ENCODE data around the gene PARD3.

PARD3 gene

GRCh38 chr10:34380856-34381255, 434.2 kb downstream of the PARD3 start:
- no peaks in the 10 kb centered on the region for H3K4me1 ChIP-seq (ENCODE audit: insufficient read depth, low read length)
- H3K4me3 ChIP-seq (ENCODE audit: low read depth in 1 of 2, low read length in 2 of 2), result no peak overlapping the region
- H3K9me3 ChIP-seq (ENCODE audit: low read length), result no peaks in the 10 kb centered on the region
- no peak overlapping the region for H3K27ac ChIP-seq (ENCODE audit: low read depth, low read length)
- no peaks in the 10 kb centered on the region for H3K27me3 ChIP-seq (ENCODE audit: control insufficient read depth in 1 of 2, insufficient read depth in 2 of 2, low read length in 2 of 2)
- peaks cover 9% of the 10 kb centered on the region for H3K36me3 ChIP-seq (ENCODE audit: insufficient read depth, low read length)
- H3K9ac ChIP-seq (ENCODE audit: low read length), result no peak overlapping the region

- H3K4me1 ChIP-seq (ENCODE audit: insufficient read depth, low read length), result no peaks in the 10 kb centered on the region
- no peak overlapping the region for H3K27ac ChIP-seq (ENCODE audit: low read depth, low read length)
- no peaks in the 10 kb centered on the region for H3K27me3 ChIP-seq (ENCODE audit: control insufficient read depth in 1 of 2, insufficient read depth in 2 of 2, low read length in 2 of 2)
- no peak overlapping the region for H3K4me3 ChIP-seq (ENCODE audit: low read depth in 1 of 2, low read length in 2 of 2)
- no peak overlapping the region for H3K9ac ChIP-seq (ENCODE audit: low read length)
- no peaks in the 10 kb centered on the region for H3K9me3 ChIP-seq (ENCODE audit: low read length)
- H3K36me3 ChIP-seq (ENCODE audit: insufficient read depth, low read length), result peaks cover 9% of the 10 kb centered on the region
Measured at GRCh38 chr10:34378297-34378696, 436.8 kb downstream of the PARD3 start.

- H3K27ac ChIP-seq (ENCODE audit: low read depth, low read length), result no peak overlapping the region
- no peaks in the 10 kb centered on the region for H3K27me3 ChIP-seq (ENCODE audit: control insufficient read depth in 1 of 2, insufficient read depth in 2 of 2, low read length in 2 of 2)
Measured at GRCh38 chr10:34377833-34378232, 437.3 kb downstream of the PARD3 start.

GRCh38 chr10:34374356-34375045, 440.6 kb downstream of the PARD3 start:
- Histone ChIP-seq H3K27me3 (ENCODE audit: control insufficient read depth in 1 of 2, insufficient read depth in 2 of 2, low read length in 2 of 2) (no peaks in the 10 kb centered on the region), H3K27ac (ENCODE audit: low read depth, low read length) (no peak overlapping the region), H3K36me3 (ENCODE audit: insufficient read depth, low read length) (no peaks in the 10 kb centered on the region), H3K4me3 (ENCODE audit: low read depth in 1 of 2, low read length in 2 of 2) (no peak overlapping the region), H3K9ac (ENCODE audit: low read length) (no peak overlapping the region), H3K9me3 (ENCODE audit: low read length) (no peaks in the 10 kb centered on the region), H3K4me1 (ENCODE audit: insufficient read depth, low read length) (no peaks in the 10 kb centered on the region)

More at GRCh38 chr10:34377833-34378232, 437.3 kb downstream of the PARD3 start:
- Histone ChIP-seq H3K36me3 (ENCODE audit: insufficient read depth, low read length) (peaks cover 9% of the 10 kb centered on the region), H3K4me3 (ENCODE audit: low read depth in 1 of 2, low read length in 2 of 2) (no peak overlapping the region), H3K4me1 (ENCODE audit: insufficient read depth, low read length) (no peaks in the 10 kb centered on the region), H3K9me3 (ENCODE audit: low read length) (no peaks in the 10 kb centered on the region), H3K9ac (ENCODE audit: low read length) (no peak overlapping the region)

GRCh38 chr10:34373211-34373610, 441.9 kb downstream of the PARD3 start:
- no peak overlapping the region for H3K27ac ChIP-seq (ENCODE audit: low read depth, low read length)
- no peaks in the 10 kb centered on the region for H3K9me3 ChIP-seq (ENCODE audit: low read length)
- no peaks in the 10 kb centered on the region for H3K4me1 ChIP-seq (ENCODE audit: insufficient read depth, low read length)
- H3K9ac ChIP-seq (ENCODE audit: low read length), result no peak overlapping the region
- H3K27me3 ChIP-seq (ENCODE audit: control insufficient read depth in 1 of 2, insufficient read depth in 2 of 2, low read length in 2 of 2), result no peaks in the 10 kb centered on the region
- H3K4me3 ChIP-seq (ENCODE audit: low read depth in 1 of 2, low read length in 2 of 2), result no peak overlapping the region
- no peaks in the 10 kb centered on the region for H3K36me3 ChIP-seq (ENCODE audit: insufficient read depth, low read length)

- Histone ChIP-seq H3K27ac (ENCODE audit: low read depth, low read length) (no peak overlapping the region), H3K27me3 (ENCODE audit: control insufficient read depth in 1 of 2, insufficient read depth in 2 of 2, low read length in 2 of 2) (no peaks in the 10 kb centered on the region), H3K4me3 (ENCODE audit: low read depth in 1 of 2, low read length in 2 of 2) (no peak overlapping the region), H3K9me3 (ENCODE audit: low read length) (no peaks in the 10 kb centered on the region), H3K36me3 (ENCODE audit: insufficient read depth, low read length) (no peaks in the 10 kb centered on the region), H3K9ac (ENCODE audit: low read length) (no peak overlapping the region), H3K4me1 (ENCODE audit: insufficient read depth, low read length) (no peaks in the 10 kb centered on the region)
Measured at GRCh38 chr10:34372509-34372908, 442.6 kb downstream of the PARD3 start.

GRCh38 chr10:34370126-34370525, 445.0 kb downstream of the PARD3 start:
- H3K9ac ChIP-seq (ENCODE audit: low read length), result no peak overlapping the region
- no peak overlapping the region for H3K27ac ChIP-seq (ENCODE audit: low read depth, low read length)
- H3K27me3 ChIP-seq (ENCODE audit: control insufficient read depth in 1 of 2, insufficient read depth in 2 of 2, low read length in 2 of 2), result no peaks in the 10 kb centered on the region
- H3K36me3 ChIP-seq (ENCODE audit: insufficient read depth, low read length), result no peaks in the 10 kb centered on the region
- no peaks in the 10 kb centered on the region for H3K9me3 ChIP-seq (ENCODE audit: low read length)
- H3K4me3 ChIP-seq (ENCODE audit: low read depth in 1 of 2, low read length in 2 of 2), result no peak overlapping the region
- no peaks in the 10 kb centered on the region for H3K4me1 ChIP-seq (ENCODE audit: insufficient read depth, low read length)

GRCh38 chr10:34369120-34369519, 446.0 kb downstream of the PARD3 start:
- Histone ChIP-seq H3K4me1 (ENCODE audit: insufficient read depth, low read length) (no peaks in the 10 kb centered on the region), H3K36me3 (ENCODE audit: insufficient read depth, low read length) (no peaks in the 10 kb centered on the region), H3K27me3 (ENCODE audit: control insufficient read depth in 1 of 2, insufficient read depth in 2 of 2, low read length in 2 of 2) (no peaks in the 10 kb centered on the region), H3K27ac (ENCODE audit: low read depth, low read length) (no peak overlapping the region), H3K9ac (ENCODE audit: low read length) (no peak overlapping the region), H3K4me3 (ENCODE audit: low read depth in 1 of 2, low read length in 2 of 2) (no peak overlapping the region), H3K9me3 (ENCODE audit: low read length) (no peaks in the 10 kb centered on the region)

GRCh38 chr10:34364253-34365037, 450.7 kb downstream of the PARD3 start:
- Histone ChIP-seq H3K9ac (ENCODE audit: low read length) (no peak overlapping the region), H3K27ac (ENCODE audit: low read depth, low read length) (no peak overlapping the region), H3K4me3 (ENCODE audit: low read depth in 1 of 2, low read length in 2 of 2) (no peak overlapping the region), H3K4me1 (ENCODE audit: insufficient read depth, low read length) (no peaks in the 10 kb centered on the region), H3K27me3 (ENCODE audit: control insufficient read depth in 1 of 2, insufficient read depth in 2 of 2, low read length in 2 of 2) (no peaks in the 10 kb centered on the region), H3K9me3 (ENCODE audit: low read length) (no peaks in the 10 kb centered on the region), H3K36me3 (ENCODE audit: insufficient read depth, low read length) (peaks cover 5% of the 10 kb centered on the region)

- Histone ChIP-seq H3K27me3 (ENCODE audit: control insufficient read depth in 1 of 2, insufficient read depth in 2 of 2, low read length in 2 of 2) (no peaks in the 10 kb centered on the region), H3K36me3 (ENCODE audit: insufficient read depth, low read length) (peaks cover 14% of the 10 kb centered on the region), H3K4me3 (ENCODE audit: low read depth in 1 of 2, low read length in 2 of 2) (no peak overlapping the region), H3K27ac (ENCODE audit: low read depth, low read length) (no peak overlapping the region), H3K9ac (ENCODE audit: low read length) (no peak overlapping the region), H3K9me3 (ENCODE audit: low read length) (no peaks in the 10 kb centered on the region), H3K4me1 (ENCODE audit: insufficient read depth, low read length) (no peaks in the 10 kb centered on the region)
Measured at GRCh38 chr10:34360984-34361383, 454.1 kb downstream of the PARD3 start.

GRCh38 chr10:34359435-34359813, 455.7 kb downstream of the PARD3 start:
- Histone ChIP-seq H3K4me1 (ENCODE audit: insufficient read depth, low read length) (no peaks in the 10 kb centered on the region), H3K36me3 (ENCODE audit: insufficient read depth, low read length) (peaks cover 14% of the 10 kb centered on the region), H3K27ac (ENCODE audit: low read depth, low read length) (no peak overlapping the region), H3K9ac (ENCODE audit: low read length) (no peak overlapping the region), H3K9me3 (ENCODE audit: low read length) (no peaks in the 10 kb centered on the region), H3K27me3 (ENCODE audit: control insufficient read depth in 1 of 2, insufficient read depth in 2 of 2, low read length in 2 of 2) (no peaks in the 10 kb centered on the region), H3K4me3 (ENCODE audit: low read depth in 1 of 2, low read length in 2 of 2) (no peak overlapping the region)

All from muscle layer of colon (tissue), 2 donors.